ENCODE data around the gene MED16.
"Not testable (repeated sequence)": the region's sequence is repeated elsewhere in the genome, so short reads cannot be mapped to it uniquely, and the experiment has no call there.

The MED16 gene

GRCh38 chr19:823565-824121 lies 69.3 kb downstream of the MED16 start:
- no peak for DNase-seq

DNA sequence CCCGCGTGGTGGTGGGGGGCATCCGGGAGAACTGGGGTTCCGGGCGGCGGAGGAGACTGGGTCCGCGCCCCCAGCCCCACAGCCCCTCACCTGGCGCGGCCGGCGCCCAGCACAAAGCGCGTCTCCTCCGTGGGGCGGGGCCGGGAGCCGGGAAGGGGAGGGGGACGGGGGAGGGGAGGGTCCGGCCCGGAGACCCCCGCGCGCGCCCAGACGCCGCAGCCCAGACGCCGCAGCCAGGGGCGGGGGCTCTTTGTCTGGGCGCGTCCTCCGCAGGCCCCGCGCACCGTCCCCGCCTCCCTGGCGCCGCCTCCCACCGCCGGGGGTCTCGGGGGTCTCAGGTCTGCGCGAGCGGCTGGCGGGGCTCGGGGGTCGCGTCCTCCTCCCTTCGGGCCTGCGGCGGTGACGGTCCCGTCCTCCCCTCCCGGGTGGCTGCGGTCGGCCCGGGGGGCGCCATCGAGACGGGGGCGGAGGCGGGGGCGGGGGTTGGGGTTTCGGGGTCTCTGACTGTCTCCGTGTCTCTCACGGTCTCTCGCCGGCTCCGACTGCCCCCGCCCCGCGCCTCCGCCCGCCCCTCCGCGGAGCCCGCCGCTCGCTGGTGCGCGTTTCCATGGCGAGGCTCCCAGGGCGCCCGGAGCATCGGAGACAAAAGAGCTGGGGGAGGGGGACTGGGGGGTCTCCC lies 71.0 kb downstream of the MED16 start, which contains the start of gene PLPPR3:
TSS of gene PLPPR3 (minus strand) at position 131 of the 679 bp plus-strand sequence. CDS start 396 bp downstream, outside the sequence.
- DNase-seq, result no peak

DNA sequence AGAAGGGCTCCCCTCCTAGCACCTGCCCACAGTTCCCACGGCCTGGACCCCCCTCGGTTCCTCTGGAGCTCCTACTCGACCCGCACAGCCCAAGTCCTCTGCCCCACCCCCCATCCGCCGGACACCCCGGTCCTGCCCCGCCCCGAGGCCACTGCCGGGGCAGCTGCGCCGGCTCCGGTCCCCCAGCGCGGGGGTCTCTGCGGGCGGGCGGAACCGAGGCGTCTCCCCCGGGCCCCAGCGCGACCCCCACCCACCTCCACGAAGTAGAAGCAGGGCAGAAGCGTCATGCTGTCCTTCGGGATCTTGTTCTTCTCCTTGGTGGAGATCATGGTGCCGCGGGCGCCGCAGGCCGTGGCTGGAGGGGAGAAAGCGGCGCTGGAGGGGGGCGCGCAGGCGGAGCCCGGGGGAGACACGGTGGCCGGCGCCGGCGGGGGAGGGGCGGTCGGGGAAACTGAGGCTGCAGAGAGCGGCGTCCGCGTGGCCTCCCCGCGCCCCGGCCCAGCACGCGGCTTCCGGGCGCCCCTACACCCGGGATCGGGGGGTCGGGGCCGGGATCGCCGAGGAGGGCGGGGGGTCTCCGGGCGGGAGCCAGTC lies 71.7 kb downstream of the MED16 start:
- no peak for DNase-seq

DNA sequence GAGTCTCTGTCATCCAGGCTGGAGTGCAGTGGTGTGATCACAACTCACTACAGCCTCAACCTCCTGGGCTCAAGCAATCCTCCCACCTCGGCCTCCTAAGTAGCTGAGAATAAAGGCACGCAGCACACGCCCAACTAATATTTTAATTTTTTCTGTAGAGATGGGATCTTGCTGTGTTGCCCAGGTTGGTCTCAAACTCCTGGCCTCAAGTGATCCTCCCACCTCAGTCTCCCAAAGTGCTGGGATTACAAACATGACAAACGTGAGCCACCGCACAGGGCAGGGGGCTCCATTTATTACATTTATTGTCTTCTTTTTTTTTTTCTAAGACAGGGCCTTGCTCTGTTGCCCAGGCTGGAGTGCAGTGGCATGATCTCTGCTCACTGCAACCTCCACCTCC lies 72.8 kb downstream of the MED16 start:
- not testable (repeated sequence) for DNase-seq

Measured in NCI-H2029 (cell line).